H1 (cell line): ENCODE results near the gene MGAT2. TPM values are rescaled to one million over a fixed set of nuclear protein-coding genes. Genes with fewer than 3 reads are reported as not detected.
"Not testable (repeated sequence)": the region's sequence is repeated elsewhere in the genome, so short reads cannot be mapped to it uniquely, and the experiment has no call there.

Experiments used
- CTCF ChIA-PET: fragments of 300-600 bp; sonication (Branson Sonifier 250); formaldehyde crosslinking; loops from one replicate; lab custom pipeline; 2021; ENCODE audit not compliant: partially characterized antibody; lab: Charles Lee
- POLR2A ChIA-PET: fragments of 300-600 bp; sonication (Branson Sonifier 250); formaldehyde crosslinking; loops from one replicate; lab custom pipeline; 2021; ENCODE audit warnings: inconsistent platforms; ENCODE audit not compliant: partially characterized antibody; lab: Charles Lee
- DNase-seq, 2 experiments: peaks; one replicate each; pipeline versions ENCODE4 v3.0.0 to v3.0.0-alpha.2; 2010 to 2022; ENCODE audit warnings: low spot score in 2 of 2, low read depth in 1 of 2, mixed read lengths in 1 of 2
- FAIRE-seq: peaks from 2 replicates; lab custom pipeline; 2011; peaks lifted over from hg19 to GRCh38; lab: Jason Lieb, UNC
- H2AFZ ChIP-seq: 2 replicates; pipeline ENCODE4 v1.8.1; 2012; ENCODE audit warnings: low read length, inconsistent platforms
- H2AK5ac ChIP-seq: 2 replicates; pipeline ENCODE4 v1.6.1; 2013; ENCODE audit warnings: low read depth, low read length
- H2BK120ac ChIP-seq: replicated peaks from 2 replicates; pipeline ENCODE3; 2013; ENCODE audit warnings: low read depth, low read length, inconsistent platforms
- H2BK12ac ChIP-seq: 2 replicates; pipeline ENCODE4 v1.6.1; 2013; ENCODE audit warnings: low read depth, low read length
- H2BK15ac ChIP-seq: 2 replicates; pipeline ENCODE4 v1.6.1; 2013; ENCODE audit warnings: low read length
- H2BK20ac ChIP-seq: 2 replicates; pipeline ENCODE4 v1.6.1; 2013; ENCODE audit warnings: low read length
- H2BK5ac ChIP-seq: 2 replicates; pipeline ENCODE4 v1.6.1; 2013; ENCODE audit warnings: low read depth, low read length
- H3K14ac ChIP-seq: 2 replicates; pipeline ENCODE4 v1.6.1; 2013; ENCODE audit warnings: inconsistent platforms; ENCODE audit not compliant: insufficient read length
- H3K18ac ChIP-seq: 2 replicates; pipeline ENCODE4 v1.6.1; 2013; ENCODE audit warnings: low read length; ENCODE audit errors: extremely low read depth
- H3K23ac ChIP-seq: 2 replicates; pipeline ENCODE4 v1.6.1; 2013; ENCODE audit warnings: inconsistent platforms; ENCODE audit not compliant: insufficient read length
- H3K23me2 ChIP-seq: 2 replicates; pipeline ENCODE4 v1.6.1; 2013; ENCODE audit warnings: low read depth, low read length
- H3K27ac ChIP-seq: 2 replicates; pipeline ENCODE4 v1.6.1; 2011; ENCODE audit warnings: low read depth, low read length, inconsistent platforms
- H3K27me3 ChIP-seq, 4 experiments: replicated peaks in 1 of 4; 1 replicate in 1 of 4; 2 replicates in 3 of 4; pipeline versions ENCODE4 v1.6.1 to v1.8.1; 2011 to 2013; ENCODE audit warnings: low read length in 3 of 4, mild to moderate bottlenecking in 3 of 4, inconsistent platforms in 2 of 4, mixed read lengths in 2 of 4, moderate library complexity in 1 of 4; ENCODE audit not compliant: control insufficient read depth in 3 of 4, insufficient read depth in 3 of 4; ENCODE audit errors: extremely low read depth in 1 of 4
- H3K36me3 ChIP-seq, 4 experiments: 2 replicates each; pipeline versions ENCODE4 v1.6.1 to v1.8.1; 2011 to 2013; ENCODE audit warnings: mild to moderate bottlenecking in 4 of 4, low read length in 3 of 4, moderate library complexity in 2 of 4, control low read depth in 1 of 4, inconsistent platforms in 1 of 4; ENCODE audit not compliant: insufficient read depth in 4 of 4, control insufficient read depth in 2 of 4
- H3K4ac ChIP-seq: replicated peaks from 2 replicates; pipeline ENCODE3; 2013; ENCODE audit warnings: low read length, low read depth, mixed read lengths, inconsistent platforms; ENCODE audit not compliant: insufficient read length
- H3K4me1 ChIP-seq, 4 experiments: replicated peaks in 1 of 4; 1 replicate in 1 of 4; 2 replicates in 3 of 4; pipeline versions ENCODE4 v1.6.1 to v1.8.1; 2011 to 2013; ENCODE audit warnings: low read length in 3 of 4, inconsistent platforms in 2 of 4, mixed read lengths in 1 of 4; ENCODE audit not compliant: insufficient read depth in 4 of 4, control insufficient read depth in 3 of 4
- H3K4me2 ChIP-seq, 2 experiments: 2 replicates each; pipeline versions ENCODE4 v1.6.1 to v1.8.1; 2011 to 2013; ENCODE audit warnings: low read depth in 2 of 2, low read length in 2 of 2, control low read depth in 1 of 2, inconsistent platforms in 1 of 2, mild to moderate bottlenecking in 1 of 2; ENCODE audit not compliant: insufficient read depth in 1 of 2
- H3K4me3 ChIP-seq, 4 experiments: fragments of 200-600, 300-600 bp in 1 of 4; sonication (generic), shearing (Covaris generic), sonication (Bioruptor Twin) in 1 of 4; 2 replicates each; pipeline versions ENCODE4 v1.5.1 to v1.8.1; 2011 to 2016; ENCODE audit warnings: low read length in 4 of 4, low read depth in 3 of 4, control low read depth in 2 of 4, inconsistent platforms in 2 of 4, mild to moderate bottlenecking in 2 of 4, mixed read lengths in 1 of 4, moderate library complexity in 1 of 4; ENCODE audit not compliant: insufficient read depth in 2 of 4; ENCODE audit errors: extremely low read depth in 1 of 4
- H3K56ac ChIP-seq: replicated peaks from 2 replicates; pipeline ENCODE3; 2013; ENCODE audit warnings: low read depth, mild to moderate bottlenecking, mixed read lengths, low read length, inconsistent platforms; ENCODE audit not compliant: insufficient read length
- H3K79me1 ChIP-seq: 2 replicates; pipeline ENCODE4 v1.6.1; 2013; ENCODE audit warnings: low read depth, low read length, control low read depth
- H3K79me2 ChIP-seq, 2 experiments: 2 replicates each; pipeline versions ENCODE4 v1.6.1 to v1.8.1; 2012 to 2013; ENCODE audit warnings: low read length in 2 of 2, mild to moderate bottlenecking in 2 of 2, inconsistent platforms in 1 of 2; ENCODE audit not compliant: insufficient read depth in 2 of 2, control insufficient read depth in 1 of 2
- H3K9ac ChIP-seq, 4 experiments: replicated peaks in 1 of 4; 1 replicate in 1 of 4; 2 replicates in 3 of 4; pipeline versions ENCODE4 v1.6.1 to v1.8.1; 2011 to 2013; ENCODE audit warnings: low read depth in 3 of 4, low read length in 3 of 4, control low read depth in 2 of 4, mild to moderate bottlenecking in 2 of 4, moderate library complexity in 2 of 4, inconsistent platforms in 1 of 4; ENCODE audit errors: extremely low read depth in 1 of 4
- H3K9me3 ChIP-seq, 2 experiments: 2 replicates each; pipeline versions ENCODE4 v1.6.1 to v1.8.1; 2012 to 2013; ENCODE audit warnings: mild to moderate bottlenecking in 2 of 2, moderate library complexity in 2 of 2, control low read depth in 1 of 2, inconsistent platforms in 1 of 2, low read depth in 1 of 2, low read length in 1 of 2, mixed read lengths in 1 of 2; ENCODE audit not compliant: insufficient read depth in 2 of 2
- H4K20me1 ChIP-seq, 2 experiments: replicated peaks in 1 of 2; 2 replicates each; pipeline versions ENCODE3 to v1.8.1; 2011 to 2013; ENCODE audit warnings: inconsistent platforms in 2 of 2, low read length in 2 of 2, mild to moderate bottlenecking in 1 of 2; ENCODE audit not compliant: insufficient read depth in 2 of 2, control insufficient read depth in 1 of 2
- H4K5ac ChIP-seq: 2 replicates; pipeline ENCODE4 v1.6.1; 2013; ENCODE audit warnings: low read length, low read depth, mixed read lengths, inconsistent platforms; ENCODE audit not compliant: insufficient read length
- H4K8ac ChIP-seq: 2 replicates; pipeline ENCODE4 v1.8.0; 2013; ENCODE audit warnings: mild to moderate bottlenecking, moderate library complexity, low read length, inconsistent platforms; ENCODE audit not compliant: insufficient read depth; ENCODE audit errors: extremely low read depth
- H4K91ac ChIP-seq: replicated peaks from 2 replicates; pipeline ENCODE3; 2013; ENCODE audit warnings: low read length, mixed read lengths, inconsistent platforms; ENCODE audit not compliant: insufficient read length
- ASH2L ChIP-seq: fragments of 200-600, 300-600 bp; sonication (generic); IDR thresholded peaks from one replicate; pipeline ENCODE4 v1.7.1; 2017; ENCODE audit warnings: low read length
- ATF2 ChIP-seq: IDR thresholded peaks from 2 replicates; pipeline ENCODE4 v1.6.1; 2012; ENCODE audit warnings: low read length, inconsistent platforms
- ATF3 ChIP-seq: IDR thresholded peaks from 2 replicates; pipeline ENCODE4 v1.6.1; 2011; ENCODE audit warnings: low read depth, mild to moderate bottlenecking, low read length; ENCODE audit not compliant: insufficient read depth
- BACH1 ChIP-seq: IDR thresholded peaks from 2 replicates; pipeline ENCODE4 v1.6.1; 2012; ENCODE audit warnings: low read length, improper control_type of control experiment
- POLR2A ChIP-seq, 2 experiments: IDR thresholded peaks; 1 replicate in 1 of 2; 2 replicates in 1 of 2; pipeline ENCODE4 v1.6.1; 2011; ENCODE audit warnings: low read depth in 2 of 2, low read length in 2 of 2, mild to moderate bottlenecking in 2 of 2; ENCODE audit errors: control extremely low read depth in 1 of 2
- SAP30 ChIP-seq: fragments of 300-600 bp; sonication (generic); IDR thresholded peaks from 2 replicates; pipeline ENCODE4 v1.7.1; 2012; ENCODE audit warnings: low read length, moderate library complexity, mild to moderate bottlenecking, inconsistent platforms; ENCODE audit not compliant: insufficient read depth, insufficient replicate concordance
- USF2 ChIP-seq: IDR thresholded peaks from 2 replicates; pipeline ENCODE4 v1.6.1; 2011; ENCODE audit warnings: low read length, improper control_type of control experiment
- WGBS, 2 experiments: shearing (Covaris generic) in 1 of 2; methylation state at CpG; one replicate each; pipeline versions ENCODE4 v1.1.6 to v1.1.7; 2013 to 2015; ENCODE audit warnings: low lambda C conversion rate in 2 of 2, mixed read lengths in 2 of 2, inconsistent platforms in 1 of 2, low coverage in 1 of 2, missing lambda C conversion rate in 1 of 2; ENCODE audit not compliant: insufficient replicate concordance in 2 of 2, insufficient coverage in 1 of 2, insufficient read length in 1 of 2; ENCODE audit errors: extremely low coverage in 1 of 2, missing lambda C conversion rate in 1 of 2; 5-methylcytosine and 5-hydroxymethylcytosine counted together
- polyA plus RNA-seq, 7 experiments: library from polyadenylated mRNA; depleted of rRNA in 3 of 7; stranded (reverse) in 5 of 7; unstranded in 2 of 7; fragments of >200 nt in 5 of 7; fragments of 200-250 nt in 2 of 7; gene quantifications; 1 replicate in 5 of 7; 2 replicates in 1 of 7; 4 replicates in 1 of 7; pipeline versions ENCODE4 v1.2.1 to v1.2.3, GENCODE V29; 2011 to 2013; ENCODE audit warnings: missing spikeins in 2 of 7, mixed read lengths in 2 of 7
- total RNA-seq: library from RNA; stranded (reverse); fragmentation: NEBNext Ultra II Directional; extraction: Animal tissue kit (Norgen Biotek cat#: 25700); gene quantifications from 2 replicates; pipeline ENCODE4 v1.2.1, GENCODE V29; 2021

The MGAT2 gene
- total and polyA plus RNA-seq, 2 of the 8 experiments (the other 6 are each of a cell fraction or from before 2014, with no cell fraction given): 10.6 to 23.7 TPM

- TF ChIP-seq SAP30 (no peak), BACH1 (no peak), ATF2 (no peak), POLR2A (IDR thresholded peaks at IDR 0.05; ENCODE audit: control extremely low read depth in 1 of 2, low read depth in 2 of 2, low read length in 2 of 2) (no peak), ATF3 (no peak), ASH2L (no peak), USF2 (no peak)
Observed at GRCh38 chr14:49654511-49654910, 33.9 kb downstream of the MGAT2 start (continued).

GRCh38 chr14:49657500-49657899, 36.9 kb downstream of the MGAT2 start:
- H3K4me2 ChIP-seq, H3K14ac ChIP-seq, H3K9ac ChIP-seq, H4K8ac ChIP-seq, H3K9me3 ChIP-seq, H4K20me1 ChIP-seq, H2AFZ ChIP-seq, H3K27me3 ChIP-seq, H3K23me2 ChIP-seq, H3K23ac ChIP-seq, H4K91ac ChIP-seq, H3K18ac ChIP-seq, H3K4me3 ChIP-seq, H4K5ac ChIP-seq, H2BK12ac ChIP-seq, H2BK15ac ChIP-seq, H2AK5ac ChIP-seq, DNase-seq, H3K4ac ChIP-seq, H2BK120ac ChIP-seq, H3K79me1 ChIP-seq, FAIRE-seq, H3K27ac ChIP-seq, H2BK5ac ChIP-seq, H2BK20ac ChIP-seq, H3K56ac ChIP-seq, H3K79me2 ChIP-seq, H3K4me1 ChIP-seq: not testable (repeated sequence)
- H3K36me3 ChIP-seq: peaks cover 0 to 10% (median 6%) of the 10 kb centered on the region in 4 experiments; a peak in 4 of 8 replicates
- WGBS, 2 experiments: 98% methylated on average over 6 of the region's 6 CpGs; no CpG with 5 or more reads in 1 of the 2 experiments
- POLR2A ChIA-PET: interaction anchor here (1.4 to 2.0 kb wide), 2 partner anchors 8 to 10 kb away, joined by 3 to 4 read pairs; no protein-coding TSS in a partner anchor
- CTCF ChIA-PET: interaction anchor here (0.6 to 0.7 kb wide), 2 partner anchors 17 to 189 kb away, joined by 3 read pairs; no protein-coding TSS in a partner anchor
